Lower leg skin (tissue), 3 donors: Measurements from ENCODE around the gene ZNF282.

ENCODE experiments used
- POLR2A ChIP-seq, 2 donors: fragments of 450-650 bp; IDR thresholded peaks; one replicate each; pipeline ENCODE4 v1.6.1; 2016 to 2017; ENCODE audit warnings: antibody characterized with exemption in 2 of 2, mild to moderate bottlenecking in 1 of 2, moderate library complexity in 1 of 2
- TF ChIP-seq, protein P1 (sequence below), 3 donors: fragments of 450-650 bp; IDR thresholded peaks; one replicate each; pipeline ENCODE4 v1.5.1; 2016; ENCODE audit warnings: antibody characterized with exemption in 3 of 3, mild to moderate bottlenecking in 3 of 3, moderate library complexity in 2 of 3

- TF ChIP-seq, protein P1, sequence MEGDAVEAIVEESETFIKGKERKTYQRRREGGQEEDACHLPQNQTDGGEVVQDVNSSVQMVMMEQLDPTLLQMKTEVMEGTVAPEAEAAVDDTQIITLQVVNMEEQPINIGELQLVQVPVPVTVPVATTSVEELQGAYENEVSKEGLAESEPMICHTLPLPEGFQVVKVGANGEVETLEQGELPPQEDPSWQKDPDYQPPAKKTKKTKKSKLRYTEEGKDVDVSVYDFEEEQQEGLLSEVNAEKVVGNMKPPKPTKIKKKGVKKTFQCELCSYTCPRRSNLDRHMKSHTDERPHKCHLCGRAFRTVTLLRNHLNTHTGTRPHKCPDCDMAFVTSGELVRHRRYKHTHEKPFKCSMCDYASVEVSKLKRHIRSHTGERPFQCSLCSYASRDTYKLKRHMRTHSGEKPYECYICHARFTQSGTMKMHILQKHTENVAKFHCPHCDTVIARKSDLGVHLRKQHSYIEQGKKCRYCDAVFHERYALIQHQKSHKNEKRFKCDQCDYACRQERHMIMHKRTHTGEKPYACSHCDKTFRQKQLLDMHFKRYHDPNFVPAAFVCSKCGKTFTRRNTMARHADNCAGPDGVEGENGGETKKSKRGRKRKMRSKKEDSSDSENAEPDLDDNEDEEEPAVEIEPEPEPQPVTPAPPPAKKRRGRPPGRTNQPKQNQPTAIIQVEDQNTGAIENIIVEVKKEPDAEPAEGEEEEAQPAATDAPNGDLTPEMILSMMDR (IDR thresholded peaks at IDR 0.05), result no peak
- no peak for TF ChIP-seq POLR2A (IDR thresholded peaks at IDR 0.05)
These were observed 27.8 kb downstream of the ZNF282 start for GRCh38 chr7:149223176-149223575.
